T1000 (cell line): ENCODE measurements around the gene ABCG1.

Source experiments
- DNase-seq: peaks from one replicate; lab custom pipeline; 2025; ENCODE audit warnings: mixed read lengths; lab: John Stamatoyannopoulos, UW

The ABCG1 gene

GRCh38 chr21:42232176-42232825 lies 13.4 kb downstream of the ABCG1 start:
- no peak for DNase-seq

DNA sequence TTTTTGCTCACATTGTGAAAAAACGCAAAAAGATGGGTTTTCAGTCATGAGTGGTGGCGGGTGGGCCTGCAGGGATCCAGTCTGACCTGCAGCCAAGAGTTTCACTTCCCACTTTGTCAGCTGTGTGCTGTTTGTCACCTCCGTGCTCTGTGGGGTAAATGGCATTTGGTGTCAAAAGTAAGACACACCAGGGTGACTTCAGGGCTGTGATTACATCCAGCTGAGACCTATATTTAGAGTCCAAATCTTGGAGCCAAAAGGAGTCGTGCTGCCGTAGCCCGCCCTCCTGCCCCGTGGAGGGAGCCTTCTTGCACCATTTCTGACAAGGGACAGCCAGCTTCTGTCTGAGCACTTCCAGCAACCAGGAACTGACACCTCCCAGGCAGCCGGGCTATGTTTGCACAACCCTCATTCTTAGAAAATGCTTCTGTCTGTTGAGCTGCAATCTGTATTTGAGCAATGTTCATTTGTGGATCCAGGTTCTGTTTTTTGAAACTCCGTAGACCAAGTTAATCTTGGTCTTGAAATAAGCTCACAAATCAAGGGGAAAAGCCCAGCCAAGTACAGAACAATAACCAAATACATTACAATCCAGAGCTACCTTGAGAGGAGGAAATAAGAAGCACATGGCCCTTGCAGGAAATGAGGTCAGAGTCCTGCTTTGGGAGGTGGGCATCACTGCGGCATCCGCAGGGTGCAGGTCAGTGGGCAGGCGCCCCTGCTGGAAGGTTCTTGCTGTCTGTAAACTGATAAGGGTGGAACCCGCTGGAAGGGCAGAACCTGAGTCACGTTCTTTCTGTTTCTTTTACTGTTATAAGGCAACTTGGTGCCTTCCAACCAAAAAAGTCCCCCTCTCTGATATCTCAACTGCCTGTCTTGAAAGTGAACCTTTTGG lies 14.4 kb downstream of the ABCG1 start:
- no peak for DNase-seq

DNA sequence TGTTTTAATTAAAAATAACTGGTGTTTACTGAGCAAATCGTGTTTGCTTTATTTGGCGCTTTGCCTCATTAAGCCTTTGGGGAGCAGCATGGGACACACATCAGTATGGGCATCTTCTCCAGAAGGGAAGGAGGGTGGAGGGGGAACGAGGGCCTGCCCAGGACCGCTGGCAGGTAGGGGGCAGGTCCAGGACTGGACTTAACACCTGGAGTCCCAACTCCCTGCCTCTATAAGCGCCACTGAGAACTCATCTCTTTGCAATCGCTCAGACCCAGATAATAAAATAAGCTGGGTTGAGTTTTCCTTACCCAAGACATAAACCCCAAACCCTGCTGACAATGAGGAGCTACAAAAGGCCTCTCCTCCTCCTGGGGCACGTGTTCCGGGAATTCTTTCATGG lies 15.1 kb downstream of the ABCG1 start:
- DNase-seq, result no peak

- DNase-seq, result no peak
Measured at GRCh38 chr21:42234464-42235241, 15.7 kb downstream of the ABCG1 start.

DNA sequence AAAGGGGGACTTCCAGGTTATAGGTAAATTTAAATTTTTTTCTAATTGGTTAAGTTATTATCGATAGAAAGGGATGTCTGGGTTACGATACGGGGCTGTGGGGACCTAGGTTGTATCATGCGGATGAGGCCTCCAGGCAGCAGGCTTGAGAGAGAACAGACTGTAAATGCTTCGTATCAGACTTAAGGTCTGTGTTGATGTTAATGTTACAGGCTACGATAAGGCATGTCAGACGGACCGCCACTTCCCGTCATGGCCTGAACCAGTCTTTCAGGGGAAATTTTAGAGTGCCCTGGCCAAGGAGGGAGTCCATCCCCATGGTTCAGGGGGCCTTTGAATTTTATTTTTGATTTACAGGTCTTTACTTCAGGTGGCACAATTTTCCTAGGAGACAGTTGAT lies 16.7 kb downstream of the ABCG1 start:
- DNase-seq, result no peak

DNA sequence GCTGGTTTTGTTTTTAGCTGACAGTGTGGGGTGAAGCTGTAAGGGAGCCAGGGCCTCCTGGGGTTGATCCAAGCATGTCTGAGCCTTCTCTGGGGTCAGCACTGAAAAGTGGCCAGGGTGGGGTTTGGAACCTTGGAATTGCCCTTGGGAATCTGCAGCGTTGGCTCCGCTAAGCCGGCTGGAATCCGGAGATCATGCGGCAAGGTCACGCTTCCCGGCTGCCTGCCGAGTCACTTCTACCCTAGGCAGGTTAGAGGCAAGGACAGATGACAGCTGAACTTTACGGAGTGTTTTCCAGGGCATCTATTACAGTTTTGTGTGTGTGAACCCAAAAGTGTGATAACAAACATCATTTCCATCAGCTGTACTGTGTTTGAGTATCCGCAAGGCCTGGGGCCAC lies 17.1 kb downstream of the ABCG1 start:
- no peak for DNase-seq

DNA sequence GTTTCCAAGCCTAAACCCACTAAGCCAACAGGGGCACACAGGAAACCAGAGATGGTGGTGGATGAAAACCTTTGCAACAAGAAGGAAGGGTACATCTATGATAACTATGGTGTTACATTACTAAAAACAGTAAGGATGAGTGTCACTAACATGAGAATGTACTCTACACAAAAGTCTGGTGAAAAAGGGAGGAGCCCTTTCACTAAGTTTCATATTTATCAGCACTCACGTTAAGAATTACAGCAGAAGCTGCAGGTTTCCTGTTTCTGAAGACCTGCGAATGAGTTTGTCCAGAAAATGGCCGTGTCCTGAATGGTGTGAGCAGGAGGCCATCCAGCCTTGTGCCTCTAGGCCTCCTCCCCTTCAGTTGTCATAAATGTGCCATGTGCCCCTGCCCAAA lies 17.8 kb downstream of the ABCG1 start:
- DNase-seq, result no peak

DNA sequence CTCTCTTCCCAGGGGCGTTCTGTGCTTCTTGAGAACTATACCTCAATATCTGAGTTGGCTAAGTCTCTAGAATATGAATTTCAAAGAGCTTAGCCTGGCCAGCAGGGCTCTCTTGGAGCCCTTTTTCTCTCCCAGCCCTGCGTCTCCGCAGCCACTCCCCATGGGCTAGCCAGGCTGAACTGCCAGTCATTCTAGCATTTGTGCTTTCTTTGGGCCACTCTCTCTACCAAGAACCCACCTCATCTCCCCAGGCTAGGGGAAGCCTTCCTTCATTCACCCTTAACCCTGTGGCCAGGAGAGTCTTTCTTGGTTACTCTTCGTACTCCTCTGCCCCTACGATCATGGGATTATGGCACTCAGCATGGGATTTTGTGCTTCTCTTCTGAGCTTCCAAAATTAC lies 18.2 kb downstream of the ABCG1 start:
- DNase-seq, result no peak

DNA sequence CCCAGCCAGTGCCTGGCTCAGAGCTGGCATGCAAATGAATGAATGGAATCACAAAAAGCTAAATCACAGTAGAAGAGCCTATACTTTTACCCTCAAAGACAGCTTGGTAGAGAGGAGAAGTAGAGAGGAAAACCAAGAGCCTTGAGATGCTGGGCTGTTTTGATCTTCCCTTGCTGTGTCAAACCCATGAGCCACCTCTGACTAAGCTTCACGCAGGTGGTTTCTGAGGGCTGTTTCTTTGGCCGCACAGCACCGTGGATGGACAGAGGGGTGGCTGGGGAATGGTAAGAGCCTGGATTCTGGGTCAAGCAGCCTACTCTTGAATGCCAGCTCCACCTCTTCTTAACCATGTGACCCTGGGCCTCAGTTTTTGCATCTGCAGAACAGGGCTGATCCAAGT lies 18.6 kb downstream of the ABCG1 start:
- no peak for DNase-seq

DNA sequence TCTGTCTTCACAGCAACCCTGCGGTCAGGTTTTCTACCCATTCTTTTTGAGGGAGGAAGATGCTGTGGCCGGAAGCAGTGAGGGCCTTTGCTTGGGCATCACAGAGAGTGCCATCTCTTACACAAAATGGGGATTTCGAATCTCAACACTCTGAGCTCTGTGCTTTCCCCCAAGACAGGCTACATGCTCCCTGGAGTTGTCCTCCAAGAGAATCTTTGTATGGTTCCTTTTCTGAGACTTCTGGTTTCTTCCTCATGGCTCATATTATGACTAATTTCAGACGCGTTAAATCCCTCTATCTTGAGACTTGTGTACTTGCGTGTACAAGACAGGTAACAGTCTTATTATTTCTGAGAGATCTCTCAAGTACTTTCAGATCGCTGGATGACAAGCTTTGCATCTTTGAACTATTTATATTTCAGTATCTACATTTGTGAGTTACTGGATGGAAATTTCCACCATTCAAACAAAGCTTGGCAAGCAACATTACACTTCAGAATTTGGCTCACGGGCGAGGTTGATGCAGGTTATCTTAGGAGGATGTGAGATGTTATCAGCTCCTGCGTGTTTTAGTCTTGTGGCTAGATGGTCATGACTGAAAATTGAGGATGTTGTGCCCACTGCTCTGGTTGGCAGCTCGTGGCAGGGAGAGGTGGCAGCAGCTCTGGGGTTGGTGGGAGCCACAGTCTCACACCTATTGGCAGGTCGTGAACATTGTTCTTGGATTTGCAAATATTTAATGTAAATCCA lies 19.4 kb downstream of the ABCG1 start:
- DNase-seq, result no peak

DNA sequence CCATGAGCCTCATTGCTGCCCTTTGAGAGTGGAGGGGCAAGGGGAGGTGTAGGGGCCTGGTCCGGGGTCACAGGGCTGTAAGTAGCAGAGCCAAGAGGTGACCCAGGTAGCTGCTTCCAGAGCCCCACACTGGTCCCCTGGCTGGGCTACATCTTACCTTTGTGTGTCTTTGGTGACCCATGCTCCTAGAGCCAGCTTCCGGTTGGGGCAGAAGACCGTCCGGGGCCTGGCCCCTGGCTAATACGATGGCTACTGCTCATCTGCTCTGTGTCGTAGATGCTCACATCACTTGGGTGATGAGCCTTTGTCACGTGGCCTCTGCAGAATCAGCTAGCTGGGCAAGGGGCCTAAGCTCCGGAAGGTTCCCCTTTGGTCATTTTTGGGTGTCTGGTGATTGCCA lies 20.6 kb downstream of the ABCG1 start:
- DNase-seq, result no peak

- DNase-seq, result no peak
Measured at GRCh38 chr21:42239973-42240372, 21.0 kb downstream of the ABCG1 start.

- DNase-seq, result no peak
Measured at GRCh38 chr21:42242611-42243010, 23.7 kb downstream of the ABCG1 start.

DNA sequence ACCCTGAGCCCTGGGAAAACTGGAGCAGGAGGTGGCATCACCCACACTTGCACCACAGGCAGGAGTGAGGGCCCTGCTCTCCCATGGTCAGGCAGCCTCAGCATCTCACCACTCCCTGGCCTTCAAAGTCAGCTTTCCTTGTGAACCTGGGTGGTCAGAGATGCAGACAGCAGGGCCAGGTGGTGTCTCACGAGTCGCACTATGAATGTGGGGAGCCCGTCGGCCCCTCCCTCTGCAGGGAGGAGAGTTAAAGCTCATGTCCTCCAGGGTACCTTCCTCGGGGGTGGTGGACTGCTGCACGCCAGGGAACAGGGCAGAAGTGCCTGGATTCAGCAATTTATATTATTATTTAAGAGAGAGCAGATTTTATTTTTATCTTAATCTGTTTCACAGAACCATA lies 24.1 kb downstream of the ABCG1 start:
- no peak for DNase-seq

- DNase-seq, result no peak
Measured at GRCh38 chr21:42245331-42246193, 26.6 kb downstream of the ABCG1 start.

DNA sequence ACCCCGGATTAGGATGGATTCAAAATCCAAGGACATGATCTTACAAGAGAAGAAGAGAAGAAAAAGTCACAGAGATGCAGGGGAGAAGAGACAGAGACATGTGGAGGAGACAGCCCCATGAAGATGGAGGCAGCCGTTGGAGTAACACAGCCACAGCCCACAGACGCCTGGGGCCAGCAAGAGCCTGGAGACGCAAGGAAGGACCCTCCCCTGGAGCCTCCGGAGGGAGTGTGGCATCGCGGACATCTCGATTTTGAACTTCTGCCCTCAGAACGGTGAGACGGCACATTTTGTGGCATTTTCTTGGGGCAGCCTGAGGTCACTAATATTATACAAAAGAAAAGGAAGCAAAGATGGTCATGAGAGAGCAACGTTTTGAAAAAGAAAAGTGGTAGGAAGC lies 28.8 kb downstream of the ABCG1 start:
- DNase-seq, result no peak

- DNase-seq, result no peak
Measured at GRCh38 chr21:42248241-42248640, 29.3 kb downstream of the ABCG1 start.

- DNase-seq, result no peak
Measured at GRCh38 chr21:42248783-42249597, 30.1 kb downstream of the ABCG1 start.

DNA sequence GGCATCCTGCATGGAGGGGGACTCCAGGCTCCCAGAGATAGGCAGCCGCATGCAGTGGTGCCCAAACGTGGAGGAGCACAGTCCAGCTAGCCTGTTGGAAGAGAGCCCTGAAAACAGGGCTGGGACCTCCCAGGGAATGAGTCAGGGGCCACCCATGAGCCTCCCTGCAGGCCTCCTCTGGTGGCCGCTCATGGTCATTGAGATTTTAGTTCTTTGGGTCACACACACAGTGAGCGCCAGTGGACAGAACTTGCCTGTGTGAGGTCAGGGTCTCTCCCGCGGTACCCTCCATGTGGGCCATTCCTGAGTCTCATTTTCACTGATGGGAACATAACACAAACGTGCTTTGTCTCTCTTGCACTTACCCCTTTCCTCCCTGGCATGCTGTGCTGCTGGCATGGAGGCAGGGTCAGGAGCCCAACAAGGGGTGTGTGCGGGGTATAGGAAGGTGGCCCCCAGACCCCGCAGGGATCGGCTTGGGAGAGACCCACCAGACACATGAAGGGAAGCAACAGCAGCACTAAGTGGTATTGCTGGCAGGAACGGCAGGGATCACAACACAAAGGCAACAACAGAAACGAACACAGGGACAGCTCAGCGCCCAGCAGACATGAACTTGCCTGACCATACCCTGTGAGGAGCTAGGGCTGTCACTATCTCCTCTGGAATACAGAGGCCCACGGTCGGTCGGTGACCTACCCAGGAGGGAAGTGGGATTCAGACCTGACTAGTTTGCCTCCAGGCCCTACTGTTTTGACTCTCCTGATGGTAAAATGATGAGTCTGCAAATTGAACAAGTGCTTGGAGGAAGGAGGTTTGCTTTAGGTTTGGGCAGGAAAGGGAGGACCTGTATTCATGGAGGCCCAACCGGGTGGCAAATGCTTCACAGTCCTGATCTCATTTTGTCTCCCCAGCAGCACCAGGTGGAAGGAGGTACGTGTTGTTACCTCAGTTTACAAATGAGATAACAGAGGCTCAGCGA lies 31.8 kb downstream of the ABCG1 start:
- no peak for DNase-seq
